Gastroesophageal sphincter (tissue), 4 donors: ENCODE results near the gene HNRNPUL1. TPM values are rescaled to one million over a fixed set of nuclear protein-coding genes. Genes with fewer than 3 reads are reported as not detected.
A peak's percentile ranks its signal among the peaks of the same experiment; 100 is the strongest.
"Not testable (repeated sequence)": the region's sequence is repeated elsewhere in the genome, so short reads cannot be mapped to it uniquely, and the experiment has no call there.

ENCODE experiments used
- ATAC-seq: fragments of 150-250 bp; one replicate; pipeline ENCODE4 v1.9.1; 2016; ENCODE audit warnings: mild to moderate bottlenecking, moderate library complexity
- H3K27ac ChIP-seq, 4 donors: fragments of 200-600 bp; sonication (generic) in 3 of 4; 1 replicate in 3 of 4; 2 replicates in 1 of 4; pipeline ENCODE4 v1.5.1; 2016 to 2019
- H3K27me3 ChIP-seq: fragments of 200-600 bp; sonication (generic); one replicate; pipeline ENCODE4 v1.5.1; 2019
- H3K36me3 ChIP-seq, 2 donors: fragments of 200-600 bp; sonication (generic); one replicate each; pipeline ENCODE4 v1.5.1; 2019; ENCODE audit warnings: control low read depth in 1 of 2
- H3K4me1 ChIP-seq, 3 donors: fragments of 200-600 bp; sonication (generic); 1 replicate in 2 of 3; 2 replicates in 1 of 3; pipeline ENCODE4 v1.5.1; 2016 to 2019; ENCODE audit warnings: control low read depth in 2 of 3
- H3K4me3 ChIP-seq, 2 donors: fragments of 200-600 bp; sonication (generic); one replicate each; pipeline ENCODE4 v1.5.1; 2019; ENCODE audit warnings: mild to moderate bottlenecking in 1 of 2, moderate library complexity in 1 of 2
- H3K9me3 ChIP-seq, 3 donors: fragments of 200-600 bp; sonication (generic); one replicate each; pipeline ENCODE4 v1.5.1; 2017 to 2019; ENCODE audit warnings: control low read depth in 2 of 3
- EP300 ChIP-seq: sonication (generic); formaldehyde crosslinking; IDR thresholded peaks from one replicate; pipeline ENCODE4 v1.6.1; 2017; ENCODE audit warnings: antibody characterized with exemption, mild to moderate bottlenecking
- POLR2A ChIP-seq, 2 donors: fragments of 450-650 bp; IDR thresholded peaks; one replicate each; pipeline ENCODE4 v1.6.1; 2017; ENCODE audit warnings: antibody characterized with exemption in 2 of 2, mild to moderate bottlenecking in 2 of 2, moderate library complexity in 1 of 2
- POLR2AphosphoS5 ChIP-seq: sonication (generic); formaldehyde crosslinking; IDR thresholded peaks from one replicate; pipeline ENCODE4 v1.6.1; 2017; ENCODE audit warnings: antibody characterized with exemption
- WGBS, 2 donors: methylation state at CpG; one replicate each; pipeline ENCODE4 v1.1.5; 2018; ENCODE audit warnings: low coverage in 1 of 2; 5-methylcytosine and 5-hydroxymethylcytosine counted together
- total RNA-seq, 4 donors: library from RNA; depleted of rRNA; stranded (reverse); fragments of >200 nt; gene quantifications; one replicate each; pipeline ENCODE4 v1.1.0, GENCODE V29; 2016
- TF ChIP-seq, protein P1 (sequence below), 4 experiments: fragments of 200-600 bp in 2 of 4; fragments of 450-650 bp in 2 of 4; sonication (generic) in 1 of 4; IDR thresholded peaks; one replicate each; pipeline ENCODE4 v1.5.1; 2017 to 2019; ENCODE audit warnings: antibody characterized with exemption in 4 of 4, mild to moderate bottlenecking in 2 of 4, moderate library complexity in 2 of 4

Gene HNRNPUL1
- total RNA-seq, 4 donors from 2014 or later, result 142 to 204 (median 160) TPM

DNA sequence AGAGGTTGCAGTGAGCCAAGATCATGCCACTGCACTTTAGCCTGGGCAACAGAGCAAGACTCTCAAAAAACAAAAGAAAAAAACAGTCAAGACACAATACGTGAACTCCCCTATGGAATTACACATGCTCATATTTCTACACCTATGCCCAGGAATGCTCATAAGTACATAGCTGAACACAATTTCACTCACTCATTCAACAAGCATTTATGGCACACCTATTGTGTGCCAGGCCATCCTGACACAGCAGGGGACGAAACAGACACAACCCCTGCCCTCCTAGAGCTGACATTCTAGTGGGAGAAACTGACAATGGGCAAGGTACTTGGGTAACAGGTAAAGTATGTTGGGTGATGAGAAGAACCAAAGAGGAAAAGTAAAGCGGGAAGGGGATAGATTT, 35.7 kb upstream of the HNRNPUL1 start:
- ATAC-seq, result no peak
- peaks cover 0 to 30% of the 10 kb centered on the region in 2 donors for H3K36me3 ChIP-seq
- no peaks in the 10 kb centered on the region for H3K9me3 ChIP-seq
- no peak overlapping the region for H3K27ac ChIP-seq
- TF ChIP-seq EP300 (no peak), POLR2AphosphoS5 (no peak), POLR2A (IDR thresholded peaks at IDR 0.05) (no peak)
- TF ChIP-seq, protein P1, sequence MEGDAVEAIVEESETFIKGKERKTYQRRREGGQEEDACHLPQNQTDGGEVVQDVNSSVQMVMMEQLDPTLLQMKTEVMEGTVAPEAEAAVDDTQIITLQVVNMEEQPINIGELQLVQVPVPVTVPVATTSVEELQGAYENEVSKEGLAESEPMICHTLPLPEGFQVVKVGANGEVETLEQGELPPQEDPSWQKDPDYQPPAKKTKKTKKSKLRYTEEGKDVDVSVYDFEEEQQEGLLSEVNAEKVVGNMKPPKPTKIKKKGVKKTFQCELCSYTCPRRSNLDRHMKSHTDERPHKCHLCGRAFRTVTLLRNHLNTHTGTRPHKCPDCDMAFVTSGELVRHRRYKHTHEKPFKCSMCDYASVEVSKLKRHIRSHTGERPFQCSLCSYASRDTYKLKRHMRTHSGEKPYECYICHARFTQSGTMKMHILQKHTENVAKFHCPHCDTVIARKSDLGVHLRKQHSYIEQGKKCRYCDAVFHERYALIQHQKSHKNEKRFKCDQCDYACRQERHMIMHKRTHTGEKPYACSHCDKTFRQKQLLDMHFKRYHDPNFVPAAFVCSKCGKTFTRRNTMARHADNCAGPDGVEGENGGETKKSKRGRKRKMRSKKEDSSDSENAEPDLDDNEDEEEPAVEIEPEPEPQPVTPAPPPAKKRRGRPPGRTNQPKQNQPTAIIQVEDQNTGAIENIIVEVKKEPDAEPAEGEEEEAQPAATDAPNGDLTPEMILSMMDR (IDR thresholded peaks at IDR 0.05), result no peak
- H3K4me3 ChIP-seq, result no peak overlapping the region
- peaks cover 0 to 55% (median 22%) of the 10 kb centered on the region in 3 donors for H3K4me1 ChIP-seq
- WGBS, 2 donors, result 92 to 100% methylated on average over 1 to 3 of the region's 3 CpGs
- no peaks in the 10 kb centered on the region for H3K27me3 ChIP-seq

DNA sequence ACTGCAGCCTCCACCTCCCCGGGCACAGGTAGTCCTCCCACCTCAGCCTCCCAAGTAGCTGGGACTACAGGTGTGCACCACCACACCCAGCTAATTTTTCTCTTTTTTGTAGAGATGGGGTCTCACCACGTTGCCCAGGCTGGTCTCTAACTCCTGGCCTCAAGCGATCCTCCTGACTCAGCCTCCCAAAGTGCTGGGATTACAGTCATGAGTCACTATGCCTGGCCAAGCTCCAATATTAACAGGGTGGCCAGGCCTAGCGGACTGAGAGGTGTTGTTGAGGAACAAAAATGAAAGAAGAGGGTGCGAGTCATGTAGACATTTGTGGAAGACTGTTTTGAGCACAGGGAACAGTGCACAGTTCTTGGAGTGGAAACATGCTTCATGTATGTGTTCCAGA, 34.8 kb upstream of the HNRNPUL1 start:
- peaks cover 0 to 46% (median 13%) of the 10 kb centered on the region in 3 donors for H3K4me1 ChIP-seq
- H3K27ac ChIP-seq, result peak overlapping the region in 1 of 4 donors; percentile 21
- not testable (repeated sequence) for H3K27me3 ChIP-seq, H3K9me3 ChIP-seq, ATAC-seq, H3K4me3 ChIP-seq
- 77 to 100% methylated on average over 2 to 3 of the region's 5 CpGs for WGBS, 2 donors
- peaks cover 0 to 39% of the 10 kb centered on the region in 2 donors for H3K36me3 ChIP-seq

DNA sequence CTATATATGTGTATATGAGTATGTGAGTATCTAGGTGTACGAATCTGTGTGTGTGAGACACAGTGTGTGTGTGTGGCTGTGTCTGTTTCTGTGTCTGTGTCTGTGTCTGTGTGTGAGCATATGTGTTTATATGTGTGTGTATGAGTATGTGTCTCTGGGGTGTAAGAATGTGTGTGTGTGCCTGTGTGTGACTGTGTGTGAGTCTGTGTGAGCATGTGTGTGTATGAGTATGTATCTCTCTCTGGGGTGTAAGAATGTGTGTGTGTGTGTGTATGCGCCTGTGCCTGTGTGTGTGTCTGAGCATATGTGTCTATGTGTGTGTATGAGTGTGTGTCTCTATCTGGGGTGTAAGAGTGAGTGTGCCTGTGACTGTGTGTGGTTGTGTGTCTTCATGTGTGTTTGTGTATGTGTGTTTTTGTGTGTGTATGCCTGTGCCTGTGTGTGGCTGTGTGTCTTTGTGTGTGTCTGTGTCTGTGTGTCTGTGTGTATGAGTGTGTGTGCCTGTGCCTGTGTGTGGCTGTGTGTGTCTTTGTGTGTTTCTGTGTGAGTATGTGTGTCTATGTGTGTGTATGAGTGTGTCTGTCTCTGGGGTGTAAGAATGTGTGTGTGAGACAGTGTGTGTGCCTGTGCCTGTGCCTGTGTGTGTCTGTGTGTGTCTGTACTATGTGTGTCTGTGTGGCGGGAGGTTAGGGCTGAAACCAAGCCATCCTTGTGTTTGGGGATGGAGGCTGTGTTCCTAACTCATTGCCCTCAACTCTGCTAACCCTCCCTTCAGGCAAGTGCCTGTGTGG, 33.9 kb upstream of the HNRNPUL1 start:
- H3K36me3 ChIP-seq, result peaks cover 0 to 48% of the 10 kb centered on the region in 2 donors
- no peak for ATAC-seq
- H3K27ac ChIP-seq, result no peak overlapping the region
- H3K4me1 ChIP-seq, result peaks cover 0 to 37% (median 8%) of the 10 kb centered on the region in 3 donors
- H3K4me3 ChIP-seq, result no peak overlapping the region
- H3K9me3 ChIP-seq, result no peaks in the 10 kb centered on the region
- 63 to 77% methylated on average over 1 to 2 of the region's 3 CpGs for WGBS, 2 donors
- TF ChIP-seq POLR2A (IDR thresholded peaks at IDR 0.05) (no peak), EP300 (no peak), POLR2AphosphoS5 (no peak)
- TF ChIP-seq, protein P1 (IDR thresholded peaks at IDR 0.05), result no peak
- no peaks in the 10 kb centered on the region for H3K27me3 ChIP-seq

DNA sequence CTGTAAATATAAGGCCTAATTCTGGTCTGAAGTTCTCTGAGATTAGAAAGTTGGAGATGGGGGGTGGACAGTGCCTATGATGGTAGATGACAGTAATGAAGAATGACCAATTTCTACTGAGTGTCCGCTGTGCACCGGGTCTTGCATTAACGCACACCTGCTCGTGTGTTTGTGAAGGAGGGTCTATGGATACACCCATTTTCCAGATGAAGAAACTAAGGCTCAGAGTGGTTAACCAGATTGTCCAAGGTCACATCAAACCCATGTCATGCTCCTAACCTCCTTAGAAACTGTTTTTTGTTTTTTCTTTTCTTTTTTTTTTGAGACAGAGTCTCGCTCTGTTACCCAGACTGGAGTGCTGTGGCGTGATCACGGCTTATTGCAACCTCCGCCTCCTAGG, 31.5 kb upstream of the HNRNPUL1 start:
- Histone ChIP-seq H3K4me3 (no peak overlapping the region), H3K4me1 (peaks cover 0 to 13% (median 0%) of the 10 kb centered on the region in 3 donors), H3K9me3 (no peaks in the 10 kb centered on the region), H3K36me3 (peaks cover 0 to 72% of the 10 kb centered on the region in 2 donors), H3K27ac (no peak overlapping the region), H3K27me3 (no peaks in the 10 kb centered on the region)
- no peak for ATAC-seq
- 85 to 100% methylated on average over 1 to 7 of the region's 8 CpGs for WGBS, 2 donors
- TF ChIP-seq EP300 (no peak), POLR2A (IDR thresholded peaks at IDR 0.05) (no peak), POLR2AphosphoS5 (no peak)
- TF ChIP-seq, protein P1 (IDR thresholded peaks at IDR 0.05), result no peak

DNA sequence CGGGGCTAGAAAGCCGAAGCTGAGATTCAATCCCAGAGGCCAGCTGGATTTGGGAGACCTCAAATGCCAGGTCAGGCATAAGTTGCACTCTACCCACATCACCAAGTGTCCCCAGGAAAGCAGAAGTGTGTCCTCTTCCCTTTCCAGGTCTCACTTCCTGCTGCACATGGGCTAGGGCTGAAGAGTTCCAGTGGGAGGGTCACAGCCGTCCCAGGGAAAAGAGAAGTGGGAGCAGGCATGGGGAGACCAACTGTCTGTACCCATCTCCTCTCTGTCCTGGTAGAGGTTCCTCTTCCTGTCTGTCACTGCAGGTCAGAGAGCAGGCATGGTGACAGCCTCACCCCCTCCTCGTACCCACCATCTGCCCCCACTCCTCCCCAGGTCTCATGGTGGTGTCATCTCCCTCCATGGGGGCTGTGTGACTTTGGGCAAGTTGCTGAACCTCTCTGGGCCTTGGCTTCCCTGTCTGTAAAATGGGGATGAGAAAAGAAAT, 30.4 kb upstream of the HNRNPUL1 start:
- no peaks in the 10 kb centered on the region for H3K27me3 ChIP-seq
- TF ChIP-seq POLR2A (IDR thresholded peaks at IDR 0.05) (no peak), POLR2AphosphoS5 (no peak), EP300 (no peak)
- TF ChIP-seq, protein P1 (IDR thresholded peaks at IDR 0.05), result no peak
- H3K4me1 ChIP-seq, result peaks cover 0 to 13% (median 0%) of the 10 kb centered on the region in 3 donors
- H3K27ac ChIP-seq, result peak overlapping the region in 1 of 4 donors; percentile 24
- no peaks in the 10 kb centered on the region for H3K9me3 ChIP-seq
- 67 to 80% methylated on average over 1 to 3 of the region's 4 CpGs for WGBS, 2 donors
- H3K36me3 ChIP-seq, result peaks cover 0 to 83% of the 10 kb centered on the region in 2 donors
- ATAC-seq, result peak; percentile 73
- no peak overlapping the region for H3K4me3 ChIP-seq
